Measurements from ENCODE around the gene PDS5A. TPM values are rescaled to one million over a fixed set of nuclear protein-coding genes. Genes with fewer than 3 reads are reported as not detected.

PDS5A gene
- total and polyA plus RNA-seq, 2 donors from 2014 or later, result 13.1 to 59.8 TPM

DNA sequence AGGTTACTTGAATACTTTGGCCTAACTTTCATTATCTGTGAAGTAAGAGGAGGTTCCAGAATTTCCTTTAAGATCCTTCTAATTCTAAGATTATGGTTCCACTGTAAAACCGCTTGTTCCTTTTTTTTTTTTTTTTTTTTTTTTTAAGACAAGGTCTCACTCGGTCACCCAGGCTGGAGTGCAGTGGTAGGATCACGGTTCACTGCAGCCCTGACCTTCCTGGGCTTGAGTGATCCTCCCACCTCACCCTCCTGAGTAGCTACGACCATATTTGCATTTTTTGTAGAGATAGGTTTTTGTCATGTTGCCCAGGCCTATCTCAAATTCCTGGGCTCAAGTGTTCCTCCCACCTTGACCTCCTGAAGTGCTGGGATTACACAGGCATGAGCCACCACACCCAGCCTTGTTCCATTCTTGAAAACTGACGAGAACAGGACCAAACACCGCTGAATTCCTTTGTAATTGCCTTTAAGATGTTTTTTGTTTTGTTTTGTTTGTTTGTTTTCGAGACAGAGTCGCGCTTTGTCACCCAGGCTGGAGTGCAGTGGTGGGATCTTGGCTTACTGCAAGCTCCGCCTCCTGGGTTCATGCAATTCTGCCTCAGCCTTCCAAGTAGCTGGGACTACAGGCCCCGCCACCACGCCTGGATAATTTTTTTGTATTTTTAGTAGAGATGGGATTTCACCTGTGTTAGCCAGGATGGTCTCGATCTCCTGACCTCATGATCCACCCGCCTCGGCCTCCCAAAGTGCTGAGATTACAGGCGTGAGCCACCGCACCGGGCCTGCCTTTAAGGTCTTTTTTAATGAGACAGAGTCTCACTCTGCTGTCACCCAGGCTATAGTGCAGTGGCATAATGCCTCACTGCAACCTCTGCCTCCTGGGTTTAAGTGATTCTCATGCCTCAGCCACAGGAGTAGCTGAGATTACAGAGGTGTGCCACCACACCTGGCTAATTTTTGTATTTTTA, 6.8 kb downstream of the PDS5A start:
- Histone ChIP-seq H3K27me3 (ENCODE audit: control insufficient read depth, insufficient read depth, low read length) (no peaks in the 10 kb centered on the region), H3K9ac (ENCODE audit: low read length in 3 of 3) (no peak overlapping the region), H3K4me3 (ENCODE audit: low read length in 3 of 3) (no peak overlapping the region), H3K36me3 (ENCODE audit: control insufficient read depth in 2 of 3, insufficient read depth in 3 of 3, low read length in 3 of 3) (peaks cover 0 to 7% (median 6%) of the 10 kb centered on the region in 3 donors), H3K9me3 (ENCODE audit: control insufficient read depth in 2 of 3, insufficient read depth in 1 of 3, low read length in 3 of 3) (no peaks in the 10 kb centered on the region), H3K4me1 (ENCODE audit: control insufficient read depth in 2 of 3, insufficient read depth in 2 of 3, low read depth in 1 of 3, low read length in 3 of 3) (peaks cover 0 to 15% (median 11%) of the 10 kb centered on the region in 3 donors), H3K27ac (ENCODE audit: low read depth in 2 of 2, low read length in 2 of 2) (peak overlapping the region; percentile 41 to 60)
- DNase-seq (peak in 3 of 5 donors; percentile 35 to 69 (median 49)), FAIRE-seq (no peak)
- TF ChIP-seq, protein P1, sequence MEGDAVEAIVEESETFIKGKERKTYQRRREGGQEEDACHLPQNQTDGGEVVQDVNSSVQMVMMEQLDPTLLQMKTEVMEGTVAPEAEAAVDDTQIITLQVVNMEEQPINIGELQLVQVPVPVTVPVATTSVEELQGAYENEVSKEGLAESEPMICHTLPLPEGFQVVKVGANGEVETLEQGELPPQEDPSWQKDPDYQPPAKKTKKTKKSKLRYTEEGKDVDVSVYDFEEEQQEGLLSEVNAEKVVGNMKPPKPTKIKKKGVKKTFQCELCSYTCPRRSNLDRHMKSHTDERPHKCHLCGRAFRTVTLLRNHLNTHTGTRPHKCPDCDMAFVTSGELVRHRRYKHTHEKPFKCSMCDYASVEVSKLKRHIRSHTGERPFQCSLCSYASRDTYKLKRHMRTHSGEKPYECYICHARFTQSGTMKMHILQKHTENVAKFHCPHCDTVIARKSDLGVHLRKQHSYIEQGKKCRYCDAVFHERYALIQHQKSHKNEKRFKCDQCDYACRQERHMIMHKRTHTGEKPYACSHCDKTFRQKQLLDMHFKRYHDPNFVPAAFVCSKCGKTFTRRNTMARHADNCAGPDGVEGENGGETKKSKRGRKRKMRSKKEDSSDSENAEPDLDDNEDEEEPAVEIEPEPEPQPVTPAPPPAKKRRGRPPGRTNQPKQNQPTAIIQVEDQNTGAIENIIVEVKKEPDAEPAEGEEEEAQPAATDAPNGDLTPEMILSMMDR (IDR thresholded peaks at IDR 0.05; ENCODE audit: borderline replicate concordance, extremely low read depth, insufficient read depth), result no peak
- intact Hi-C loops (cut with DNase I), result no loop called here

DNA sequence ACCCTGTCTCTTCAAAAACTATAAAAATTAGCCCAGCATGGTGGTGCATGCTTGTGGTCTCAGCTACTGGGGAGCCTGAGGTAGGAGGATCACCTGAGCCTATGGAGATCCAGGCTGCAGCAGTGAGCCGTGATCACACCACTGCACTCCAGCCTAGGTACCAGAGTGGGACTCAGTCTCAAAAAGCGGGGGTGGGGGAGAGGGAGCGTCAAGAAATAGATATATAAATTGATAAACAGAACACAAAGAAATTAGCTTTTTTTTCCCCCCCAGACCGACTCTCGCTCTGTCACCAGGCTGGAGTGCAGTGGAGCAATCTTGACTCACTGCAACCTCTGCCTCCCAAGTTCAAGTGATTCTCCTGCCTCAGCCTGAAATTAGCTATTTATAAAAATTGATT, 14.1 kb downstream of the PDS5A start:
- FAIRE-seq, result no peak
- no peaks in the 10 kb centered on the region for H3K27me3 ChIP-seq (ENCODE audit: control insufficient read depth, insufficient read depth, low read length)
- H3K9me3 ChIP-seq (ENCODE audit: control insufficient read depth in 2 of 3, insufficient read depth in 1 of 3, low read length in 3 of 3), result no peaks in the 10 kb centered on the region
- no peak overlapping the region for H3K4me3 ChIP-seq (ENCODE audit: low read length in 3 of 3)
- DNase-seq, result no peak
- no peak overlapping the region for H3K9ac ChIP-seq (ENCODE audit: low read length in 3 of 3)
- no peaks in the 10 kb centered on the region for H3K4me1 ChIP-seq (ENCODE audit: control insufficient read depth in 2 of 3, insufficient read depth in 2 of 3, low read depth in 1 of 3, low read length in 3 of 3)
- intact Hi-C loops (cut with DNase I), result no loop called here
- TF ChIP-seq, protein P1 (IDR thresholded peaks at IDR 0.05; ENCODE audit: borderline replicate concordance, extremely low read depth, insufficient read depth), result no peak
- no peaks in the 10 kb centered on the region for H3K36me3 ChIP-seq (ENCODE audit: control insufficient read depth in 2 of 3, insufficient read depth in 3 of 3, low read length in 3 of 3)
- no peak overlapping the region for H3K27ac ChIP-seq (ENCODE audit: low read depth in 2 of 2, low read length in 2 of 2)

- H3K4me1 ChIP-seq (ENCODE audit: control insufficient read depth in 2 of 3, insufficient read depth in 2 of 3, low read depth in 1 of 3, low read length in 3 of 3), result no peaks in the 10 kb centered on the region
- intact Hi-C loops (cut with DNase I), result no loop called here
- no peaks in the 10 kb centered on the region for H3K9me3 ChIP-seq (ENCODE audit: control insufficient read depth in 2 of 3, insufficient read depth in 1 of 3, low read length in 3 of 3)
- TF ChIP-seq, protein P1 (IDR thresholded peaks at IDR 0.05; ENCODE audit: borderline replicate concordance, extremely low read depth, insufficient read depth), result no peak
- H3K36me3 ChIP-seq (ENCODE audit: control insufficient read depth in 2 of 3, insufficient read depth in 3 of 3, low read length in 3 of 3), result no peaks in the 10 kb centered on the region
- H3K4me3 ChIP-seq (ENCODE audit: low read length in 3 of 3), result no peak overlapping the region
- no peak overlapping the region for H3K27ac ChIP-seq (ENCODE audit: low read depth in 2 of 2, low read length in 2 of 2)
- H3K27me3 ChIP-seq (ENCODE audit: control insufficient read depth, insufficient read depth, low read length), result no peaks in the 10 kb centered on the region
- H3K9ac ChIP-seq (ENCODE audit: low read length in 3 of 3), result no peak overlapping the region
- FAIRE-seq (no peak), DNase-seq (no peak)
Observed at GRCh38 chr4:39961311-39961877, 16.3 kb downstream of the PDS5A start.

Measured in kidney (tissue), 14 donors.